ENCODE data around the gene MYO3A. TPM values are rescaled to one million over a fixed set of nuclear protein-coding genes. Genes with fewer than 3 reads are reported as not detected.

MYO3A gene
- polyA plus RNA-seq, 4 donors, result 6.5 to 7.0 (median 6.6) TPM

GRCh38 chr10:26251925-26252324 is 317.9 kb downstream of the MYO3A start:
- DNase-seq (ENCODE audit: low read depth in 4 of 4, low spot score in 3 of 4), result no peak

GRCh38 chr10:26254616-26255015 is 320.6 kb downstream of the MYO3A start:
- no peak for DNase-seq (ENCODE audit: low read depth in 4 of 4, low spot score in 3 of 4)

- DNase-seq (ENCODE audit: low read depth in 4 of 4, low spot score in 3 of 4), result no peak
Measured at GRCh38 chr10:26259341-26259740, 325.3 kb downstream of the MYO3A start.
